ENCODE data around the gene XPO5. TPM values are rescaled to one million over a fixed set of nuclear protein-coding genes. Genes with fewer than 3 reads are reported as not detected.

Gene XPO5
- total RNA-seq, 4 donors from 2014 or later: 12.9 to 123 (median 29.8) TPM

DNA sequence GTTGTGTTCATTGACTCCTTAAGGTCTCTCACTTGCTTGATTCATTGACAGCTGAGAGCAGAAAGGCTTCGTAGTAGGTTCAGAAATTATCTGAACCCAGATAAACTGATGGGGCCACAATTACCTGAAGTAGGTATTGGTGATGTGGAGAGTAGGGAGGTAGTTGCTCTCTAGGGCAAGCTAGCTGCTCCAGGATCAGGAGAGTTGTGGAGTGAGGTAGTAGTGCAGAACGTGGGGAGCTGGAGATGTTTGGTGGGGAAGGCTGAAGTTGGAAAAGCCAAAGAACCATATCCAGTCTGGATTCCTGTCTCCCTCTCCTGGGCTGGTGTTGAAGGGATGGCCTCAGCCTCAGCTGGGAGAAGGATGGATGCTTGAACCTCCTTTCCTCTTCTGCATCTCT, 82.6 kb downstream of the XPO5 start:
- no peak for TF ChIP-seq POLR2A (IDR thresholded peaks at IDR 0.05)
- no peak for TF ChIP-seq POLR2AphosphoS5 (IDR thresholded peaks at IDR 0.05)
- TF ChIP-seq, protein P1, sequence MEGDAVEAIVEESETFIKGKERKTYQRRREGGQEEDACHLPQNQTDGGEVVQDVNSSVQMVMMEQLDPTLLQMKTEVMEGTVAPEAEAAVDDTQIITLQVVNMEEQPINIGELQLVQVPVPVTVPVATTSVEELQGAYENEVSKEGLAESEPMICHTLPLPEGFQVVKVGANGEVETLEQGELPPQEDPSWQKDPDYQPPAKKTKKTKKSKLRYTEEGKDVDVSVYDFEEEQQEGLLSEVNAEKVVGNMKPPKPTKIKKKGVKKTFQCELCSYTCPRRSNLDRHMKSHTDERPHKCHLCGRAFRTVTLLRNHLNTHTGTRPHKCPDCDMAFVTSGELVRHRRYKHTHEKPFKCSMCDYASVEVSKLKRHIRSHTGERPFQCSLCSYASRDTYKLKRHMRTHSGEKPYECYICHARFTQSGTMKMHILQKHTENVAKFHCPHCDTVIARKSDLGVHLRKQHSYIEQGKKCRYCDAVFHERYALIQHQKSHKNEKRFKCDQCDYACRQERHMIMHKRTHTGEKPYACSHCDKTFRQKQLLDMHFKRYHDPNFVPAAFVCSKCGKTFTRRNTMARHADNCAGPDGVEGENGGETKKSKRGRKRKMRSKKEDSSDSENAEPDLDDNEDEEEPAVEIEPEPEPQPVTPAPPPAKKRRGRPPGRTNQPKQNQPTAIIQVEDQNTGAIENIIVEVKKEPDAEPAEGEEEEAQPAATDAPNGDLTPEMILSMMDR (IDR thresholded peaks at IDR 0.05): no peak
- no peak for TF ChIP-seq EP300 (IDR thresholded peaks at IDR 0.05)
- peak overlapping the region in 2 of 4 donors; percentile 69 to 75 for H3K27ac ChIP-seq
- peaks cover 0 to 8% of the 10 kb centered on the region in 2 donors for H3K36me3 ChIP-seq
- ATAC-seq: no peak
- H3K4me1 ChIP-seq: peaks cover 2 to 31% (median 29%) of the 10 kb centered on the region in 3 donors
- 64 to 70% methylated on average over 1 to 2 of the region's 2 CpGs for WGBS, 2 donors (ENCODE audit: low coverage in 1 of 2)
- H3K4me3 ChIP-seq: no peak overlapping the region
- no peaks in the 10 kb centered on the region for H3K27me3 ChIP-seq
- no peaks in the 10 kb centered on the region for H3K9me3 ChIP-seq

DNA sequence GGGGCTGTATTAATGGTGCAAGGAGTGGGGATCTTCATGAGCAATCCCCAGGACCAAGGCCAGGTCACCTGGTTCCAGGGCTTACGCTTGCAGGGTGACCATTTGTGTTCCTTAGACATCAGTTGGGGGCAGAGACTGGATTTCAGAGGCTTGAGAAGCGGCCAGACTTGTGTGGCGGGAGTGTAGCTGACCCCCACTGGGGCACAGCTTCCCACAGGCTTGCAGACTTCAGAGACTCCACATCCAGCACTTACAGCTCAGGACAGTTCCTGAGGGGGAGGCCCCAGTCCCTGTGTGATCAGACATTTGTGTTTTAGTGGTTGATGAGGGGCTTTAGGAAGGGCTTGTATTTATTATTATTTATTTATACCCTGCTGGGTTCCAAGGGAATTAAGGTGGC, 83.2 kb downstream of the XPO5 start:
- 46% methylated on average over 2 of the region's 3 CpGs; no CpG with 5 or more reads in 1 of the 2 donors for WGBS, 2 donors (ENCODE audit: low coverage in 1 of 2)

DNA sequence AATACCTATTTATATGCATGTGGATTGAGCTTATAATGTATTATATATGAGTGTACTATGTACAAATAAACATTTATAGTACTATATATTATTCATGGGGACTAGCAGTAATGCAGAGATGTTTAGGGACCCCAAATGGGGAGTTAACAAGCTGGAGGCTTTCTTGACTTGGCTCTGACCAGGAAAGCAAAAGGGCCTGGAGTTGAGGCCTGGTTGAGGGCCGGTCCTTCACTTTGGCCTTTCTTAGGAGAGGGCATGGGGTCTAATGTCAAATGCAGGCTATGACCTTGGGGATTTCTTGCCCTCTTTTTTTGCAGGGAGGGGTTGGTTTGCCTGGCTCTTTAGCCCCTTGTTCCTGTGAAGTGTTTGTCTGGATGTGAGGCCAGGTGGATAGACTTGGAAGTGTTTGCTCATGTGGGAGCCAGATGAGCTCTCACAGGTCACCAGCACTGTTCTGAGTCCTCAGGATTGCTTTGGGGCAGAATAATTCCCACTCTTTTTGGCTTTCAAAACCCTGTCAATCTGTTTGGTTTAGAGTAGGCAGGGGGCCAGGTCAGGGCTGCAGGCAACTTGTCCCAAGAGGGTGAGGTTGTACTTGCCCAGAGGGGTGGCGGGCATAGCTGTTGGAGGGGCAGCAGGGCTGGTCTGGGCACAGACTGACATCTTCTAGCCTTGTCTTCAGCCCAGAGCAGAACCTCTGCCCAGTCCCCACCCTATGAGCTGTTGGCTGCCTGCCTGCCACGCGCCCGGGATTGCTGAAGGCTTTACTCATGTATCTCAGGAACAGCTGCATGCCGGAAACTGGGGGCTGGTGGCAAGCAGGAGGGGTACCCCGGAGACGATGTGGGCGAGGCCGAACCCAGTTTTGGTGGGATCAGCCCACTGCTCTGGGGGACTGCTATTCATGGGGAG, 83.8 kb downstream of the XPO5 start:
- WGBS, 2 donors (ENCODE audit: low coverage in 1 of 2): 45 to 63% methylated on average over 1 of the region's 10 CpGs
- peak overlapping the region in 3 of 4 donors; percentile 65 to 75 (median 69) for H3K27ac ChIP-seq
- no peak overlapping the region for H3K4me3 ChIP-seq

More for the DNA sequence above, 83.2 kb downstream of the XPO5 start:
- Histone ChIP-seq H3K36me3 (peaks cover 0 to 3% of the 10 kb centered on the region in 2 donors), H3K27ac (peak overlapping the region in 3 of 4 donors; percentile 65 to 75 (median 69)), H3K27me3 (no peaks in the 10 kb centered on the region), H3K4me3 (no peak overlapping the region), H3K4me1 (peaks cover 2 to 29% (median 28%) of the 10 kb centered on the region in 3 donors), H3K9me3 (no peaks in the 10 kb centered on the region)
- no peak for TF ChIP-seq EP300 (IDR thresholded peaks at IDR 0.05)
- TF ChIP-seq, protein P1 (IDR thresholded peaks at IDR 0.05): no peak
- no peak for TF ChIP-seq POLR2AphosphoS5 (IDR thresholded peaks at IDR 0.05)
- TF ChIP-seq POLR2A (IDR thresholded peaks at IDR 0.05): no peak
- ATAC-seq: peak; percentile 44

DNA sequence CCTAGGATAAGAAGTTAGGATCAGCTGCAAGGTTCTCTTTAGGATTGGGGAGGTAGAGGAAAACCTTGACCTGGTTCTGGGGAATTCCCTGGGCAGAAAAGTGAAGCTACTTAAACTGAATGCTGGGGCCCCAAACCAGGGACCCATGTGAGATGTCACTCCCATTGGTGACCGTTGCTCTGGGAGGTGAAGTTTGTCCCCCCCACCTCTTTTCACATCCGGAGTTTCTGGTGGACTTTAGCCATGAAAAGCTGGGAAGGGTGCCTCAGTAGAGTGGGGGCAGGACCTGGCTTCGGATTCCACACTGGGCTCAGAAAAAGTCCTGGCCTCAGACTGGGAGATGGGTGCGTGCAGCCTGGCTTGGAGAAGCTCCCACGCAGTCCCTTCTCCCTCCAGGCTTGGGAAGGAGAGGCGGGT, 85.3 kb downstream of the XPO5 start:
- Histone ChIP-seq H3K4me1 (peaks cover 2 to 14% (median 9%) of the 10 kb centered on the region in 3 donors), H3K27ac (no peak overlapping the region), H3K36me3 (peaks cover 0 to 12% of the 10 kb centered on the region in 2 donors), H3K4me3 (no peak overlapping the region), H3K9me3 (no peaks in the 10 kb centered on the region), H3K27me3 (no peaks in the 10 kb centered on the region)
- WGBS, 2 donors (ENCODE audit: low coverage in 1 of 2): 75% methylated on average over 5 of the region's 6 CpGs; no CpG with 5 or more reads in 1 of the 2 donors
- no peak for ATAC-seq
- TF ChIP-seq POLR2AphosphoS5 (IDR thresholded peaks at IDR 0.05) (no peak), EP300 (IDR thresholded peaks at IDR 0.05) (no peak), POLR2A (IDR thresholded peaks at IDR 0.05) (no peak)
- TF ChIP-seq, protein P1 (IDR thresholded peaks at IDR 0.05): no peak

More for the DNA sequence above, 83.8 kb downstream of the XPO5 start:
- no peaks in the 10 kb centered on the region for H3K9me3 ChIP-seq
- no peaks in the 10 kb centered on the region for H3K27me3 ChIP-seq
- H3K4me1 ChIP-seq: peaks cover 2 to 29% (median 23%) of the 10 kb centered on the region in 3 donors
- peaks cover 0 to 4% of the 10 kb centered on the region in 2 donors for H3K36me3 ChIP-seq
- TF ChIP-seq, protein P1 (IDR thresholded peaks at IDR 0.05): no peak
- TF ChIP-seq POLR2A (IDR thresholded peaks at IDR 0.05) (no peak), EP300 (IDR thresholded peaks at IDR 0.05) (no peak), POLR2AphosphoS5 (IDR thresholded peaks at IDR 0.05) (peak; percentile 69)
- ATAC-seq: peak; percentile 83
